Large intestine (tissue), 3 donors: ENCODE data around the gene PTPRM. TPM values are rescaled to one million over a fixed set of nuclear protein-coding genes. Genes with fewer than 3 reads are reported as not detected.

Experiments used
- DNase-seq, 2 donors: peaks; one replicate each; pipeline versions ENCODE4 v3.0.0 to v3.0.0-alpha.2; 2013
- H3K27ac ChIP-seq: one replicate; pipeline ENCODE4 v1.5.1; 2013; ENCODE audit warnings: low read length
- H3K27me3 ChIP-seq: 2 replicates; pipeline ENCODE4 v1.6.1; 2013; ENCODE audit warnings: low read length; ENCODE audit not compliant: control insufficient read depth, insufficient read depth
- H3K36me3 ChIP-seq: 2 replicates; pipeline ENCODE4 v1.6.1; 2013; ENCODE audit warnings: low read length; ENCODE audit not compliant: control insufficient read depth, insufficient read depth
- H3K4me1 ChIP-seq: one replicate; pipeline ENCODE4 v1.6.1; 2013; ENCODE audit warnings: low read length; ENCODE audit not compliant: control insufficient read depth, insufficient read depth
- H3K4me3 ChIP-seq: one replicate; pipeline ENCODE4 v1.5.1; 2013; ENCODE audit warnings: low read length
- H3K9me3 ChIP-seq: one replicate; pipeline ENCODE4 v1.6.1; 2013; ENCODE audit warnings: mild to moderate bottlenecking, low read depth, low read length, moderate library complexity; ENCODE audit not compliant: control insufficient read depth
- WGBS: methylation state at CpG from one replicate; pipeline ENCODE4 v1.1.5; 2013; ENCODE audit warnings: low lambda C conversion rate; ENCODE audit not compliant: insufficient coverage; 5-methylcytosine and 5-hydroxymethylcytosine counted together
- polyA plus RNA-seq: library from polyadenylated mRNA; unstranded; fragments of 120-200 nt; gene quantifications from one replicate; pipeline ENCODE4 v1.2.1, GENCODE V29; 2013

Gene PTPRM
- polyA plus RNA-seq, 1 donor, result 27.2 TPM

DNA sequence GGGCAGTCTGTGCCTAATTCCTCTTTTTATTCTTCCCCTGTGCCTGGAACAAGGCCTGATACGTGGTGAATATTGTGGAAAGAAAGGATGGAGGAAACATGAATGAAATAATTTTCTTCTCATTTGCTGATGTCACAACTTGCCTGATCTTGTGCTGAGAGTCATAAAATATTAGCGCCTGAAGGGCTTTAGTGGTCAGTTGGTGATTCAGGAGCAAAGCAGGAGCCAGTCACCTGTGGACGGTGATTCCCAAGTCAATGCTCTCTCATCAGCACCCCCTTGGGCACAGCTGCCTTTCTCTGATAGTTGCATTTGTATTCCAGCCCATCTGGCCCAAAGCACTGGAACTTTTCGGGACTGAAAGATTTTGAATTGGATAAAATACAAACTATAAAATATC is 539.5 kb downstream of the PTPRM start:
- Histone ChIP-seq H3K4me1 (no peaks in the 10 kb centered on the region), H3K36me3 (no peaks in the 10 kb centered on the region), H3K27me3 (no peaks in the 10 kb centered on the region), H3K4me3 (no peak overlapping the region), H3K9me3 (no peaks in the 10 kb centered on the region), H3K27ac (no peak overlapping the region)
- WGBS, result no CpG with 5 or more reads among the region's 4 CpGs
- DNase-seq, result no peak

DNA sequence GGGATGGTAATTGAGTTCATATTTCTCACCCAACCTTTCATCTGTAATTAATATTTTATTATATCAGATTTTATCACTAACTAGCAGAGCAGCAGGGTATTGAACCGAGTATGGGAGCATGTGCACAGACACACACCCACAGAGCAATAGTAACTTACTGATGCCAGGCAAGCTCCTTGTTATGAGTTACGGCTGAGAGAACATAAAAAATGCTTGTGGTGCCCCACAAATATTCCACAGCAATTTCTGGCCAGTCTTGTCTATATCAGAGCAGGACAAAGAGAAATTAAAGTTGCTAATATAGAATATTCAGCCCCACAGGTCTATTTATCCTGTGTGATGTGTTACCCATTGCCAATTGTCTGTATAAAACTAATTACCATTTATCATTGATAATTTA is 540.3 kb downstream of the PTPRM start:
- Histone ChIP-seq H3K27ac (no peak overlapping the region), H3K36me3 (no peaks in the 10 kb centered on the region), H3K9me3 (no peaks in the 10 kb centered on the region), H3K4me1 (no peaks in the 10 kb centered on the region), H3K27me3 (no peaks in the 10 kb centered on the region), H3K4me3 (no peak overlapping the region)
- no CpG with 5 or more reads among the region's 2 CpGs for WGBS
- no peak for DNase-seq

DNA sequence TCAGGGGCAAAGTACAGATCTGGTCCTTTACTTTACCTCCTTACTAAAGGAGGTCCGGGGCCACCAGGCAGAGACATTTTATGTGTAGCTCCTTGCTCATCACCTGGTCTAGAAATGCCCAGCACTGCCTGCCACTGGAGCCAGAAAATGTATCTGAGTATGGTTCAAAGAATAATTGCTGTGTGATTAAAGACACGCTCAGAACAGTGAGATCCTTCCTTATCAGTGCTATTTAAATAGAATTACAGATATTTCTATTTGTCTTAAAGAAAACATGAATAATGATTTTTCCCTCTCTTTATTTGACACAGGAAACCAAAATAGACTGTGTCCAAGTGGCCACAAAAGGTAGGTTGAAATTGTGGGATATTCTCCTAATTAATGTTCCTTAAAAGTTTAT is 547.4 kb downstream of the PTPRM start:
- Histone ChIP-seq H3K4me3 (no peak overlapping the region), H3K27me3 (no peaks in the 10 kb centered on the region), H3K9me3 (no peaks in the 10 kb centered on the region), H3K36me3 (no peaks in the 10 kb centered on the region), H3K4me1 (no peaks in the 10 kb centered on the region), H3K27ac (no peak overlapping the region)
- DNase-seq, result no peak
- no CpG with 5 or more reads among the region's 2 CpGs for WGBS

DNA sequence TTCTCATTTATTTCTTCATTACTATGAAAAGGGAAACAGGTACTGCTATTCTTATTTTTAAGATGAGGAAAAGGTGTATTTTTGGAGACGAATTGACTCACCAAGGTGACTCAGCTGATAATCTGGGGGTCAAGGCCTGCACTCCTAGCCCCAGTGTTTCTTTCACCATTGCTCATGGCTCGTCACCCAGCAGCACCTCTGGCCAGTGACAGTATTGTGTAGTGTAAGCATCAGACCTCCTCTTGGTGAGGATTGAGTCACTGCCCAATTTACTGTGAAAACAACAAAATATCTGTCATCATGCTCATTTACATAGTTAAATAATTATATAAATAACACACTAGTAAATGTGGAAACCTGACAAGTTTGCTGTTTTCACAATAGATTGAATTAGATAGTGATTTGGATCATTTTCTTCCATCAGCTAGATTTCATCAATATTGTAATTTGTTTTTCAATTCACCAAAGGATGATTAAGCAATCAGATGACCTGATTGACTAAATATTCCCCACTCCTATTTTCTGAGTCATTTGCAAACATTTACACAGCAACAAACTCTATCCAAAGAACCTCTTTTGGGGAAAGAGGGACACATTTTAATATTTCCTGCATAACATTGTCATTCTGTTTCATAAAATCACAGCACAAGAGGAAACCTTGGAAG is 549.4 kb downstream of the PTPRM start:
- Histone ChIP-seq H3K36me3 (no peaks in the 10 kb centered on the region), H3K4me3 (no peak overlapping the region), H3K27me3 (no peaks in the 10 kb centered on the region), H3K9me3 (no peaks in the 10 kb centered on the region), H3K4me1 (no peaks in the 10 kb centered on the region), H3K27ac (no peak overlapping the region)
- no peak for DNase-seq
- WGBS, result no CpG with 5 or more reads among the region's 2 CpGs

DNA sequence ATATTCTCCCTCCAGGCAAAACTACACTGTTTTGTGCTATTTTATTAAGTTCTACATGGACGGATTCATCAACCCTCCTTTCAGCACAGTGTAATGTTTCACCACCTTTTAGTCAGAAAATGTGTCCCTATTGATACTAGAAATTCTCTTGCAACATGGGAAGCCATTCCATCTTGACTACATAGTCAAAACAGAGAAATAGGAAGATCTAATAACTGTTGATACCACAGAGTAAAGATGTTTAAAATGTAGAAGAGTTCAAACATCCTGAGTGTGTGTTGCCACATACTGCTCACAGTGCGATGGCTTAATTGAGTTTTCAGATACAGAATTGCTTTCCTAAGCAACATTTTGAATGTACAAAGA is 549.9 kb downstream of the PTPRM start:
- WGBS, result no CpG with 5 or more reads among the region's 2 CpGs
- H3K36me3 ChIP-seq, result no peaks in the 10 kb centered on the region
- no peak overlapping the region for H3K27ac ChIP-seq
- no peaks in the 10 kb centered on the region for H3K4me1 ChIP-seq
- H3K4me3 ChIP-seq, result no peak overlapping the region
- no peaks in the 10 kb centered on the region for H3K27me3 ChIP-seq
- DNase-seq, result no peak
- no peaks in the 10 kb centered on the region for H3K9me3 ChIP-seq

DNA sequence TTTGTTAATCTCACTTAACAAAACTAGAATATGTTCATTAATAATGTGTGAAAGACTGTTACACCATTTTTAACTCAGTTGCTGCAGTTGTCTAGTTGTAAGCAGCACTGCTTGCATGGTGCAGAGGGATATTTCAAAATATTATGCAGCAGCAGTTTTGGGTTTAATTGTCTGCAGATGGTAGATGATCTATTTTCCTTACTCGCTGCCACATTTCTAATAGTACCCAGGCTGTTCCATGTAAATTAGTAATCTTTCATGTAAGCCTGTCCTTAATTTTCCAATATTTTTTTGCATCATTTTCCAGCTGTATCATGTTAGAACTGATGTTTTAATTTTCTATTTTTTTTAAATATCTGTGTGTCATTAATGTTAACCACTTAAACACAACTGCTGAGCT is 554.0 kb downstream of the PTPRM start:
- H3K4me1 ChIP-seq, result no peaks in the 10 kb centered on the region
- H3K27ac ChIP-seq, result no peak overlapping the region
- no peak for DNase-seq
- H3K4me3 ChIP-seq, result no peak overlapping the region
- H3K36me3 ChIP-seq, result no peaks in the 10 kb centered on the region
- no peaks in the 10 kb centered on the region for H3K9me3 ChIP-seq
- H3K27me3 ChIP-seq, result no peaks in the 10 kb centered on the region
- 100% methylated on average over 1 of the region's 1 CpG for WGBS

DNA sequence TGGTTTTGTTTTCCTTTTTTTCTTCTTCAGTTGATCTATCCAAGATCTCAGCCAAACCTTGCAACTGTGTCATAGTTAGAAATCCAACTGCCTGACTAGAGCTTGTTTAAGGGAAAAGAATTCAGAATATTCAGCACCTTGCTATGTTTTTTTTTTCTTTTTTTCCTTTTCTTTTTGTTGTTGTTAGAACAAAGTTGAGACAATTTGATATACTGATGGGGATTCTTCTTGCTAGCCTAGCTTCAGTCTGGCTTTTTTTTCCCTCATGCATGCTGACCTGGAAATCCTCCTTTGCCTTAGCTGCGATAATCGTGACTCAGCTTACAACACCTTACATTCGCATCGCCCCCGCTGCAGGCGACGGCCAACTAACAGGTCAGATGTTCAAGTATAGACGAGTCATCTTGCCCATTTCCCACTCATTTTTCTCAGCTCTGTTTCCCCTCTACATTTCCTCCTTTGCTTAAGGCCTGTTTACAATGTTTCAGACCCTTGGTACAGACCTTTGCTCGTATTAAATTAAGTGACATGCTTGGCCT is 554.9 kb downstream of the PTPRM start:
- H3K36me3 ChIP-seq, result no peaks in the 10 kb centered on the region
- no peak for DNase-seq
- WGBS, result no CpG with 5 or more reads among the region's 9 CpGs
- H3K4me3 ChIP-seq, result no peak overlapping the region
- no peak overlapping the region for H3K27ac ChIP-seq
- no peaks in the 10 kb centered on the region for H3K4me1 ChIP-seq
- H3K9me3 ChIP-seq, result no peaks in the 10 kb centered on the region
- H3K27me3 ChIP-seq, result no peaks in the 10 kb centered on the region

DNA sequence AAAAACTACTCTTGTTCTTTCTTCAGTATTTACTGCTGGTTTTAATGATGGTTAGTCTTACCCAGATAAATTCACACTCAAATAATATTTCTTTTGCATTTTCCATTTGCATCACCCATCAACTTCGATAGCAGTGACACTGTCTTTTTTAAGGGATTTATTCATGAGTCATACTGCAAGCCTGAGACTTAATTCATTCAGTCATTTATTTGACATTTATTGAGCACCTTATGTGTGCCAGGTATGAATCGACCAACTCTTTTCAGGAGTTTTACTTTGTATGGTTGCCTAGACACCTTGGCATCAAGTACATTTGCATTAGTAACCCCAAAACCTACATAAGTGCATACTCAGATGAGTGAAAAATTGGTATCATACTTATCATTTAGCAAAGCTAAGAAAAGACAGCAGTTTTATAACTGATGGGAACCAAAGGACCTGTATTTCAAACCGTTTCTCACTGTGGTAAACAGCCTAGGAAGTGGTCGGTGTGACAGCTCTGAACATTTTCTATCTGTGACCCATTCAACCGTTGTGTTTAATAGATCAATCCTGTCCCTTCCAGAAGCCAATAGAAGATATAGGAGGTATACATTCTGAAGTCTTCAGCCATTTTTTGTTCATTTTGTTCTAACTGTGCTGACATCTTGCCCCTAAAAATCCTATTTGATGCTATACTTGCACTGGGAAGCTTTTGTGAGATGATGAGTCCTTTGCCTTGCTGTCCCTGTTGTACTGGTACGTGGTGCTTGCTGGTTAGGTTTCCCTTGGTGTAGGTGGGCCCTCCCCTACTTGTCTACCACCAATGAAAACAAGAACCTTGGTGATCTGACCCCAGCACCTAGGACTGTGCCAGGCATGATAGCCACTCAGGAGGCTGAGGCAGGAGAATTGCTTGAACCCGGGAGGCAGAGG is 557.4 kb downstream of the PTPRM start:
- WGBS, result 100% methylated on average over 1 of the region's 7 CpGs
- Histone ChIP-seq H3K4me1 (no peaks in the 10 kb centered on the region), H3K9me3 (no peaks in the 10 kb centered on the region), H3K27me3 (no peaks in the 10 kb centered on the region), H3K4me3 (no peak overlapping the region), H3K36me3 (no peaks in the 10 kb centered on the region), H3K27ac (no peak overlapping the region)
- DNase-seq, result no peak

DNA sequence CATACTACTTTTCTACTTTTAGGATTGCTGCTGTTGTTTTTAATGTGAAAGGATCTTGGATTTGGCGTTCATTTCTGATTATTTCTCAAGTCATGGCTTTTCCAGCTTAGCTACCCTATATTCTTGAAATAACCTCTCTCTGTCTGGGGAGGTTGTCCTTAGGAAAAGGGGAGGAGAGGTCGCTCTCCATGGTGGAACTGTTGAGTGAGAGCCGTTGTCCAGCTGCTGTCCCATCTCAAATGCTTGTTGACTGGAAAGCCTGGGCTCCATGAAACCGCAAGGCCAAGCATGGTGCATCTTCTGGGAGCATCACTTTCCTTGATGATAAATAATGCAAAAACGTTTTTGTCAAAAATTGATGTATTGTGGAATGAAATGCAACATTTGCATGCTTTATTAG is 563.0 kb downstream of the PTPRM start:
- Histone ChIP-seq H3K27ac (no peak overlapping the region), H3K4me3 (no peak overlapping the region), H3K9me3 (no peaks in the 10 kb centered on the region), H3K27me3 (no peaks in the 10 kb centered on the region), H3K36me3 (no peaks in the 10 kb centered on the region), H3K4me1 (no peaks in the 10 kb centered on the region)
- no CpG with 5 or more reads among the region's 5 CpGs for WGBS
- no peak for DNase-seq

DNA sequence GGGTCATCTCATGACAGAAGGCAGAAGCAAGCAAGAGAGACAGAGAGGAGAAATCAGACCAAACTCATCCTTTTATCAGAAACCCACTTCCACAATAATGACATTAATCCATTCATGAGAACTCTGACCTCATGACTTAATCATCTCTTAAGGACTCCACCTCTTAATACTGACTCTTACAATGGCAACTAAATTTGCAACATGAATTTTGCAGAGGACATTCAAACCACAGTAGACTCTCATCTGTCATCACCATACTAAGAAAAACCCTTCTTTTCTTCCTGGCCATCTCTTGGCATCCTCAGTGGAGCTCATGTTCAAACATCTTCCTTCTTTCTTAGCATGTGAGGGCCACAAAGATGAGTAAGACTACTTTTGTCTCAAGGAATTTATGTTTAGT is 565.9 kb downstream of the PTPRM start:
- Histone ChIP-seq H3K36me3 (no peaks in the 10 kb centered on the region), H3K27me3 (no peaks in the 10 kb centered on the region), H3K4me1 (no peaks in the 10 kb centered on the region), H3K9me3 (no peaks in the 10 kb centered on the region), H3K27ac (no peak overlapping the region), H3K4me3 (no peak overlapping the region)
- DNase-seq, result no peak
